Activated CD4-positive, alpha-beta T cell treated with anti-CD3 and anti-CD28 coated beads for 24 hours (primary cell): ENCODE results near the gene ZNF275.
"Not testable (repeated sequence)": the region's sequence is repeated elsewhere in the genome, so short reads cannot be mapped to it uniquely, and the experiment has no call there.

Source experiments
- DNase-seq, 2 donors: peaks; one replicate each; pipeline ENCODE4 v3.0.0-alpha.2; 2020; ENCODE audit warnings: low read depth in 2 of 2

Gene ZNF275

GRCh38 chrX:153387987-153388721 lies 54.2 kb downstream of the ZNF275 start:
- no peak for DNase-seq

- DNase-seq, result no peak
These were observed 54.9 kb downstream of the ZNF275 start for GRCh38 chrX:153388722-153389459.

- DNase-seq, result not testable (repeated sequence)
These were observed 55.5 kb downstream of the ZNF275 start for GRCh38 chrX:153389460-153389768.

DNA sequence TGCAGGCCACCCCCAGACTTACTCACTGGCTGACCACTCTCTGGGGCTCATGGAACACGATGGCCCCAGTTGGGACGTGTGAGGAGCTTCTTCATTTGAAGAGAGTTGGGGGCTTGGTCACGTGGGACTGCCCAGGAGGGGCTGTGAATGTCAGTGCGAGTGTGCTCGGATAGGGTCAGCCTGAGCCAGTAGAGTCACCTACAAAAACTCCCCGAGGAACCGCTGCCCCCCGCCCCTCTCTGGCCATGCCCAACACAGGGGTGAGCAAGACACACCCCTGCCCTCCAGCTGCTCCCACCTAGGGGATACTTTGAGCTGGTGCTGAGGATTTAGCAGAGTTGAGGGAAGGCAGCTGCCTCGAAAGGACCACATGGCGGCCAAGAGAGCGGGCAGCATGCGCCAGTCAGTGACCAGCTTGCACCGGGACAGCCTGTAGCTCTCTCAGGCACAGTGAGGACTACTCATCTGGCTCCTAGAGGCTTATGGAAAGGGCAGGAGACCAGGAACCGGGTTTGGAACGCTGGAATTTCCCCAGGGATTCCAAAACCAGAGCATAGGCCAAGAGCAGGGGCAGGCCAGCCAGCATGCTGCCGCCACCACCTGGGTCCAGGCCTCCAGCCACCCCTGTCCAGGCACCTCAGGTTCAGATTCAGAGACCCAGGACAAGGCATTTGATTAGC lies 58.8 kb downstream of the ZNF275 start:
- DNase-seq, result no peak

DNA sequence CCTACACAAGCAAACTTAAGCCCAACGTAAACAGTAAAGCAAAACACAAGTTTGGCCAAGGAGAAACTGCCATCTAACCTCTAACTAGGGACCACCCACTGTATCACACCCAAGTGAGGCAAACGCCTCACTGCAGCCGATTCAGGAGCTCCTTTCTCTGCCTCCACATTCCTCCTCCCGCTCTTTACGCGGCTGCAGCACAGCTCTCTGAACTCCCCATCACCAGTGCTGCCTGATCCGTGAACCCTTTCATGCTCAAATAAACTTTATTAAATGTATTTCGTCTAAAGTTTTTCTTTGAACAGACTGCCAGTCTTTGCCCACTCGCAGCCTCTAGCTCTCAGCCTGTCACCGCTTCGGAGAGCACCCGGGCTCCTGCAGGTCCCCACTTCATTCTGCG lies 60.7 kb downstream of the ZNF275 start:
- no peak for DNase-seq

DNA sequence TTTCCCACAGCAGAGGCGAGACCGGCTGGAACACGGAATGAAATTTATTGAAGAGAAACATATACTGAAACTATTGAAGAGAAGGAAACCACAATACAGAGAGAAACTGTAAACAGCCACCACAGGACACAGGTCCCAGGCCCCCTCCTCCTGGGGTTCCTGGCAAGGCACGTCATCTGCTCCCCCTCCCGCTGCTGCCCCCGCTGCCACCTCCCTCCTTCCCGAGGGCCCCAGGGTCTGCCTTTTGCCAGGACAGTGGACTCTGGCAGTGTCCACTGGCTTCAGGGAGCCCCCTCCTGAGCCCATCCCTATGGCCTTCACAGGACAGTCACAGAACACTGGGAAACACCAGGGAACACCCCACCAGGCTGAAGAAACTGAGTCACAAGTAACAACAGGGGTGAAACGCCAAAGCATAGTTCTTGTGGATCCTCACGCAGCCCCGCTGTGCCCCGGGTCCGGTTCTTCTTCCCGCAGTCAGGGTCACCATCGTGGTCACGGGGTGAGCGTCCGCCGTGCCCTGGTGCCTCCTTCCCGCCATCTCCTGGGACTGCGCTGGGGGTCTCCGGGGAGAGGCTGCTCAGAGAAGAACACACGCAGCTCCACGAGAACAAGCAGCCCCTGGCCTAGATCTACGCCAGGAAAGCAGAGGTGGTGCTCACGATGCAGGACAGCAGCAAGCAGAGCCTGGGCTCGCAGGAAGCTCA lies 61.8 kb downstream of the ZNF275 start:
- no peak for DNase-seq

DNA sequence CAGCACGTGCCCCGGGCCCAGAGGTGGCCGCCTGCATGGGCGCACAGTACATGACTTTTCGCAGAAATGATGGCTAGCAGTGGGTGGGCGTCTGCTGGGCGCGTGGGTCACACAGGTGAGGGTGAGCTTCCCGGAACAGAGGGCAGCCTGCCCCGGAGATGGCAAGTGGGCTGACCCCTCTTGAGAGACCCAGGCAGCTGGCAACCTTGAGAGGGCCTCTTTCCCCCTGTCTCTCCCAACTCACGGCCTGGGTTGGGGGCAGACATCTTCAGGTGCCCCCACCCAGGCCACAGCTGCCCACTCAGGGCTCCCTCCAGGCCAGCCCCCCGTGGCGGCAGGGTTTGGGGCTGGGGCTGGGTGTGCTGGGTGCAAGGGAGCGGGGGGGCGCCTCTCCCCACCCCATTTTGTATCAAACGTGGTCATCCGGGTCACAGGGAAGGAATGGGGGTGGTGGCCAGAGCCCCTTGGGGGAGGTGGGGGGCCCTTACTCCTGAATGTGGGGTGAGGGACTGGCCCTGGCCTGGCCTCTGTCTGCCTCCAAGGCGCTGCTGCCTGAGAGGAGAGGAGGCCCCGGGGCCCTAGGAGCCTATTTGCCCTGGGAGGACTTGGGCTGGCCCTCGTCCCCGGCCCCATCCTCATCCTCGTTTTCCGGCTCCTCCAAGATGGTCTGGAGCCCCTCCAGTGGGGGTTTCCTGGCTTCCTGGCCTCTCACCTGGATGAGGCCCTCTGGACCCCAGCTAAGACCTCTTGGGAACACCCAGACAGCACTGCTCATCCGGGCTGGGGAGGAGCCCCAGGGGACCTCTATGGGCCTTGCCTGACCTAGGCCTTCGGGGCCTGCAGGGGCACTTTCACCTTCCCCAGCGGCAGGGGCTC lies 62.6 kb downstream of the ZNF275 start:
- DNase-seq, result no peak

- no peak for DNase-seq
These were observed 63.5 kb downstream of the ZNF275 start for GRCh38 chrX:153397256-153397960.

GRCh38 chrX:153398275-153398960 lies 64.5 kb downstream of the ZNF275 start:
- no peak for DNase-seq

- peak; percentile 30 to 47 for DNase-seq
These were observed 66.5 kb downstream of the ZNF275 start for GRCh38 chrX:153400146-153401132.

- no peak for DNase-seq
These were observed 67.3 kb downstream of the ZNF275 start, which contains the start of gene PNMA6E for GRCh38 chrX:153401133-153401764. PNMA6E (minus strand) TSS chrX:153401350; CDS start chrX:153398849, 2,501 bp downstream.
